ENCODE results near the gene DGKI. TPM values are rescaled to one million over a fixed set of nuclear protein-coding genes. Genes with fewer than 3 reads are reported as not detected.
A peak's percentile ranks its signal among the peaks of the same experiment; 100 is the strongest.

DGKI gene
- total and polyA plus RNA-seq, 2 experiments from 2014 or later: 0.16 to 1.0 TPM

- peaks cover 11% of the 10 kb centered on the region; the same call in 2 of the 3 replicates for H3K4me1 Mint-ChIP-seq
- H3K36me3 Mint-ChIP-seq (ENCODE audit: low read depth): no peaks in the 10 kb centered on the region
- TF ChIP-seq CREB1 (CRISPR knock-in tag; IDR thresholded peaks at IDR 0.05; ENCODE audit: low read depth) (peak; percentile 13; the same call in 1 of the 2 replicates), REST (IDR thresholded peaks at IDR 0.05; ENCODE audit: unreplicated experiment) (no peak), NANOG (IDR thresholded peaks at IDR 0.05; ENCODE audit: borderline replicate concordance) (no peak), CTCF (conservative IDR thresholded peaks at IDR 0.05; ENCODE audit: low read depth in 2 of 2) (peak; percentile 92 to 97)
- no peaks in the 10 kb centered on the region for H3K27me3 ChIP-seq (ENCODE audit: insufficient read depth)
- peak; percentile 80 for DNase-seq (ENCODE audit: low spot score)
- no peaks in the 10 kb centered on the region for H3K9me3 Mint-ChIP-seq
- H3K27ac Mint-ChIP-seq: no peak overlapping the region
- H3K4me3 Mint-ChIP-seq: no peak overlapping the region
- no peaks in the 10 kb centered on the region for H3K79me2 ChIP-seq (replicated peaks; ENCODE audit: insufficient read depth)
- no peaks in the 10 kb centered on the region for H3K36me3 ChIP-seq (ENCODE audit: insufficient read depth)
- peak overlapping the region; percentile 40 for H2AFZ ChIP-seq
- no peak overlapping the region for H3K4me3 ChIP-seq
- H4K20me1 ChIP-seq (replicated peaks; ENCODE audit: insufficient read depth): no peaks in the 10 kb centered on the region
- no peak overlapping the region for H3K4me2 ChIP-seq
- H3F3A ChIP-seq (replicated peaks; ENCODE audit: low read depth): no peaks in the 10 kb centered on the region
- peaks cover 4% of the 10 kb centered on the region for H3K27me3 Mint-ChIP-seq (ENCODE audit: insufficient read depth, low read depth, poor library complexity)
- no peak overlapping the region for H3K27ac ChIP-seq (ENCODE audit: low read depth)
- H3K4me1 ChIP-seq (ENCODE audit: insufficient read depth): peaks cover 19% of the 10 kb centered on the region
- peak; percentile 87 for ATAC-seq
- H3K9me2 ChIP-seq (ENCODE audit: insufficient read depth): no peaks in the 10 kb centered on the region
Observed at GRCh38 chr7:137592232-137592896, 254.4 kb downstream of the DGKI start.

GRCh38 chr7:137591421-137591837 is 255.3 kb downstream of the DGKI start:
- Mint-ChIP-seq H3K27ac (no peak overlapping the region), H3K4me1 (peaks cover 11% of the 10 kb centered on the region; the same call in 2 of the 3 replicates), H3K36me3 (ENCODE audit: low read depth) (no peaks in the 10 kb centered on the region), H3K27me3 (ENCODE audit: insufficient read depth, low read depth, poor library complexity) (peaks cover 4% of the 10 kb centered on the region), H3K4me3 (no peak overlapping the region), H3K9me3 (no peaks in the 10 kb centered on the region)
- DNase-seq (ENCODE audit: low spot score) (peak; percentile 33), ATAC-seq (peak; percentile 73)
- no peaks in the 10 kb centered on the region for H4K20me1 ChIP-seq (replicated peaks; ENCODE audit: insufficient read depth)
- H3K27me3 ChIP-seq (ENCODE audit: insufficient read depth): no peaks in the 10 kb centered on the region
- H3F3A ChIP-seq (replicated peaks; ENCODE audit: low read depth): no peaks in the 10 kb centered on the region
- H2AFZ ChIP-seq: peak overlapping the region; percentile 40
- peaks cover 19% of the 10 kb centered on the region for H3K4me1 ChIP-seq (ENCODE audit: insufficient read depth)
- no peaks in the 10 kb centered on the region for H3K79me2 ChIP-seq (replicated peaks; ENCODE audit: insufficient read depth)
- no peak overlapping the region for H3K4me3 ChIP-seq
- no peak overlapping the region for H3K27ac ChIP-seq (ENCODE audit: low read depth)
- H3K9me2 ChIP-seq (ENCODE audit: insufficient read depth): no peaks in the 10 kb centered on the region
- H3K36me3 ChIP-seq (ENCODE audit: insufficient read depth): no peaks in the 10 kb centered on the region
- H3K4me2 ChIP-seq: 0 out of 2 replicates have a peak overlapping the region, but pooled peaks have one; percentile 7
- TF ChIP-seq REST (IDR thresholded peaks at IDR 0.05; ENCODE audit: unreplicated experiment) (no peak), JUNB (IDR thresholded peaks at IDR 0.05; ENCODE audit: unreplicated experiment) (no peak), ETS1 (IDR thresholded peaks at IDR 0.05) (no peak), NANOG (IDR thresholded peaks at IDR 0.05; ENCODE audit: borderline replicate concordance) (no peak)

All from GM23338 (cell line).